ENCODE results near the gene GATA2.
A peak's percentile ranks its signal among the peaks of the same experiment; 100 is the strongest.

GATA2 gene

DNA sequence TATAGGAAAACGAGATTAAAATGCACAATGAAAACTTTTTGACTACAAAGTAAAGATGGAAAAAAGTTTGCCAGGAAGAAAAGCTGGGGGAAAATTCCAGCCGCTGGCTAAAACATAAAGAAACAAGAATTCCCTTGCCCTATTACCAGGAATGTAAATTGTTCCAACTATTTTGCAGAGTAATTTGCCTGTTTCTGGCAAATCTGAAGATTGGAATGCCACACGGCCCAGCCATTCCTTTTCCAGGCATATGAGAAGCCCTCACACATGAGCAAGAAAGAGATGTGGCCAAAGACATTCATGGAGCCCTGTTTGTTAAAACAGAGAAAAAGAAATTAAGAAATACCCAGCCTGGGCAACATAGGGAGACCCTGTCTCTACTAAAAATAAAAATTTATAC is 8.4 kb upstream of the GATA2 start:
- no peak for DNase-seq

DNA sequence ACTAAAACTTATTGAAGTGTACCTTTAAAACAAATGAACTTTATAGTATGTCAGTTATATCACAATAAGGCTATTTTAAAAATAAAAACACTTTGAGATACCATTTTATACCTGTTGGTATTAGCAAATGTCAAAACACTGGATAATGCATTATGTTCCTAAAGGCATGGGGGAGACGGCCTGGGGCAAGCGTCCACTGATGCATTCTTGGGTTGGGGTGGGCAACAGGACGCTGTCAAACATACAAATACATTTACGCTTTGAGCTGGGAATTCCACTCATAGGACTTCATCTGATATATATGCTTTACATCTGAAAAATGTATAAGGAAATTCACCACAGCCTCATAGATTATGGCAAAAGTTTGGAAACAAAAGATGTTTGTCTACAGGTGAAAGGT is 7.6 kb upstream of the GATA2 start:
- DNase-seq, result no peak

DNA sequence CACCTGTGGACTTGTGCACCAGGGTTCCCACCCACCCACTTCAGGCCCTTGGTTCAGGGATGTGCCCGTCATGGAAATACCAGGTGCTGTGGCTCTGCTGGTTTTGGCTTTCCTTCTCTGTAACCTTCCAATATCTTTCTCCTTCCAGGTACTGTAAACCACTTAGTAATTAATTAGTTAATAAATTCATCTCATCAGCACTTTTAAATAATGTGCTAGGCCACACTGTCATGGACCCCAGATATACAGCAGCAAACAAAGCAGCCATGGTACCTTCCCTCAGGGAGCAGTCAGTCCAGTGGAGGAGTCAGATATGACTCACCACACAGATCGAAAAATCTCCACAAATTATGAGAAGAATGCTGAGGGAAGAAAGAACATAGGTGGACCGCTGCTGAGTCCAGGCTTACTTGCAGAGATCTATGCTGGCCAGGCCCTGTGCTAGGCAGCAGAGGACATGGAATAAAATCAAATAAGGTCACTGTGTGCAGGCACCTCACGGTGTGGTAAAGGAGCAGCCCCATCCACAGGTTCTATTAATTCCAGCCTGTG is 6.8 kb upstream of the GATA2 start:
- no peak for DNase-seq

DNA sequence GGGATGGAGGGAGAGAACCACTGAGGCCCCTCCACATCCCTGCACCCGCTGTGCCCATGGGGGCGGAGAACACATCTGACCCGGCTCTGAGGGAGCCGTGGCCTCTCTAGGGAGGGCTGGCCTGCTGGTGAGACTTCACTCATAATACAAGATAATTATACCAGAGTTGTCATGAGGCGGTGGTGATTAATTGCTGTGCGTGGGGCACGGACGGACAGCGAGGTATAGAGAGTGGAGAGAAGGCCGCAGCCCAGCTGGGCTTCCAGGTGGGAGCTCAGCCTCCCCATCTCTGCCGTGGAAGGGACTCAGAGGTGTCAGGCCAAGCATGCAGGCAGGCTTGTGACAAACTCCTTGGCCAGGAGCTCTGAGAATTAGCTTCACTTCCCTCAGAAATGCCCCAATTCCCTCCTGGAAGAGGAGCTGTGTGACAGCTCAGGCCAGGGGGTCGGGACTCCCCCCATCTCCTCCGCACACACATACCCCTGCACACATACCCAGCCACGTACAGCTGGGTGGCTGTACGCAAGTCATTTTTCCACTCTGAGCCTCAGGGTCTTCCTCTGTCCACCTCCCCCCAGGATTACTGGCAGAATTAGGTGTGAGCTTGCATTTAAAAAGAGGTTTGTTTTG is 6.0 kb upstream of the GATA2 start:
- DNase-seq, result no peak

DNA sequence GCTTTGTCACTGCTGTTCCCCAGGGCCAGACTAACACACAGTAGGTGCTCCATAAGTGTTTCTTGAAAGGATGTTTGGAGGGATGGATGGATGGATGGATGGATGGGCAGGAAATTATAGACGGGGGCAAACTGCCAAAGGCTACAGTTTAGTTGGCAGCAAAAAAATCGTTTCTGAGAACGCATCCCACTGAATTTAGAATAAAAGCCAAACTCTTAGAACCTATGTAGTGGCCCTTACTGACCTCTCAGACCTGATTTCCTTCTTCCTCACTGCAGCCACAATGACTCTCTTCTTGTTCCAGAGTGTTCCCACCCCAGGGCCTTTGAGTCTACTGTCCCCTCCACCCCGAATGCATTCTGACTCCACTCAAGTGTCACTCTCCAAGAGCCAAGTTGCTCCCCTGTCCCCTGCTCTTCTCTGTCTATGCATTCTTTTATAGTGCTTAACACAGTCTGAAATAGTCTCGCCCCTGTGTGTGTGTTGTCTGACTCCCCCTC is 5.2 kb upstream of the GATA2 start:
- no peak for DNase-seq

DNA sequence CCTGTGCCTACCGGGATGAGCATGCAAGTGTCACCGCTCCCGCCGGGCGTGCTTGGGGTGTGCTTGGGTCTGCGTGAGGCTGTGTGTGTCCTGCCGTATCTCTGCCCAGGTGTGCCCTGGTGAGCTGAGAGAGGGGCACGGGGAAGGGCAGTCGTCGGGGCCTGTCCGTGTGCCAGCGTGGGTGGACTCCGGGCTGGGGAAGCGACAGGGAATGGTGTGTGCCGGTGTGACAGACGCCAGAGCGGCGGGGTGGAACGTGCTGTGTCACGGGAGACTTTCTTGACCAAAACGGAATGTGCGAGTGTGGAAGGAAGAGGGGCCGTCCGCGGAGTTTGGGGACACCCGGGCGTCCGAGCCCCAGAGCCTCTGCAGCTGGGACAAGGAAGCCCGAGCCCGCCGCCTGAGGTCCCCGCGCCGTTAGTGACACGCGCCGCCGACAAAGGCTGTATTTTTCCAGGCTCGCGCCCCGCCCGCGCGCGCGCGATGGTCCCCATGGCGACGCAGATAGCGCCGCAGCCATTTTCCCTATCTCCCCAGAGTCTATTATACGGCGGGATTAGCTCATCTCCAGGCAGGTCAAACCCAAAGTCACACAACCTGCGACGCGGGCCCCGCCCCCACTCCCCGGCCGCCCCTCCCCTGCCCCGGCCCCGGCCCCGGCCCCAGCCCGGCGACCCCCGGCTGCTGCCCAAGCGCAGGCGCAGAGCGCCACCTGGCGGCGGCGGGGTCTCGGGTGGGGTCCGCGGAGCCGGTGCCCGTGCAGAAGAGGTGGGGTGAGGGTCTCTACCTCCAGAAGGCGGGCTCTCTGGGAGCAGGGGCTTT is 4.5 kb upstream of the GATA2 start:
- peak; percentile 39 to 53 (median 49) for DNase-seq

DNA sequence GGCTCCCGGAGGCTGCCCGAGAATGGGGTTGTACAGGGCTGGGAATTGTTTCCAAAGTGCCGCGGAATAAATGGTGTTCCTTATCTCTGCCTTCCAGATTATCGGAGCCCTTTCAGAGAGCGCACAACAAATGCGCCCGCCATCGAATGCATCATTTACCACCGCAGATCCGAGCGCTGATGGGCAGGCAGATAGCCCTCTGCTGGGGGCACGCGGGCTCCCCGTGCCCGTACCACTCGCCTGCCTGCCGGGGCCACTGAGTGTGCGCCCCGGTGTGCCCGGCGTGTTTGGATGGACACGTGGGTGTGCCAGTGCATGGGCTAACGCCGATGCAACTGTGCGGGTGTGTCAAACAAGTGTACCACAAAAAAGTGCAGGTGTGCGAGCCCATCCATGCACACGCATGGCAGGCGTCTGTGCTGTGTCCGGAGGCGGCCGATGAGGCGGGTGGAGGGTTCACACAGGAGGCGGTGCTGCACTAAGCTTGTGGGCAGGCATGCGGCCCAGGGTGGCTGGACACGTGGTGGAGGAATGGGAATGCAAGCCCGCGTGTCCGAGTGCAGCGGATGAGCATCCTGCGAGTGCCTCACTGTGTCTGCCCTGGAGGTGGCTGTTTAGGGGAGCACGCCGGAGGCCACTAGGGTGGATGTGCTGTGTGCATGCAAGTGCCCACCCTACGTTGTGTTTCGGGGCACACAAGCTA is 3.8 kb upstream of the GATA2 start:
- no peak for DNase-seq

DNA sequence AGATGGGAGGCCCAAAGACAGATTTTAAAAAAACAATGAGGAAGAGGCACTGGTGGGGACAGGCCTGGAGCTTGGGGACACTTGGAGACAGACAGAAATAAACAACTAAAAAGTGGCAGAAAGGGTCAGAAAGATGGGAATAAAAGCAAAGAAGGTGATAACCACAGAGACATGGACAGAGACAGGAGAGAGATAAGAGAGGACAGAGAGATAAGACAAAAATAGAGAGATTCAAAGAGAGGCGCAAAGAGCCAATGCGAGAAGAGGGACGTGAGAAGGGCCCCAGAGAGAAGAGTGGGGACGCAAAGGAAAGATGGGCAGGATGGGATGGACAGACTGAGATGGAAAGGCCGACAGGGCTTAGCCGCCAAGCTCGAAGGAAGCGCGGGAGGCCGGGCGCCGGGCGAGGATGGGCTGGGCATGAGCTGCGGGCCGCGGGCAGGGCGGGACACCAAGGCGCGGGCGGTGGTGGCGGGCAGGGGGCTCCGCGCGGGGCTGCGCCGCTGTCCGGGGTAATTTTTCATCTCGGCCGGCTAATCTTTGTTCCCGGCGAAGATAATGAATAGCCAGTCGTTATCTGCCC is 3.1 kb upstream of the GATA2 start:
- DNase-seq, result no peak

DNA sequence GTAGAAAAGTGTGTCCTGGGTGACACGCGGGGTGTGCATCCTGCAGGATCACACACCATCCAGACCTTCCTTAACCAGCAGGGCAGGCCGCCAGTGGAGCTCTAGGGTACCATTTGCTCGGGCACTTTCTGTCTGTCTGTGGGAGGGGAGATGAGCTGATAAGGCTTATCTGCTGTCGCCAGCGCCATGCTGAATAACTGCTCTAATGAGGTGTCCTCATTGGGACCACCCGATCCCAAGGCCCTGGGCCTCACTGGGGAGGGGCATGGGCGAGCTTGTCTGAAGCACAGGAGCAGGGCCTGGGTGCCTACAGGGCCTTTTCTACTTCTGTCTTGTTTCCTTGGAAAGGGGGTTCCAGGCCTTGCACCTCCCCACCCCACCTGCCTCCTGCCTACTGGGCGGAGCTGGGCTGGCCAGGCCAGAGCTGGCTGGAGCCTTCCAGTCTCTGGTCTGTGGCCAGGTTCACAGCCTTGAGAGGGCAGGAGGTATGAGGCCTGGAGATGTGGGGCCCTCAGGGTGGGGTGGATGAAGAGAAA is 2.5 kb upstream of the GATA2 start:
- no peak for DNase-seq

DNA sequence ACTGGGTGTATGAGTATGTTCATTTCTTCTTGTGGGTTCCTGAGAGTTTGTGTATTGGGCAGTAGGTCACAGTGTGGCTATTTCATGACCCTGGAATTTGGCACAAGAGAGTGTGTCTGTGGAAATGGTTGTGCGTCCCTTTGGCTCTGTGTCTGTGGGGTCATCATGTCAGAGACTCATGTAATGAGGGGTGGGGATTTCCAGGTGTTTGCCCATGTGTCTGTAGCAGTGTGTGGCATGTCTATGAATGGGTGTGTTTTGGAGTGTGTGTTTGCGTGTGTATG is 1.3 kb upstream of the GATA2 start:
- DNase-seq, result no peak

DNA sequence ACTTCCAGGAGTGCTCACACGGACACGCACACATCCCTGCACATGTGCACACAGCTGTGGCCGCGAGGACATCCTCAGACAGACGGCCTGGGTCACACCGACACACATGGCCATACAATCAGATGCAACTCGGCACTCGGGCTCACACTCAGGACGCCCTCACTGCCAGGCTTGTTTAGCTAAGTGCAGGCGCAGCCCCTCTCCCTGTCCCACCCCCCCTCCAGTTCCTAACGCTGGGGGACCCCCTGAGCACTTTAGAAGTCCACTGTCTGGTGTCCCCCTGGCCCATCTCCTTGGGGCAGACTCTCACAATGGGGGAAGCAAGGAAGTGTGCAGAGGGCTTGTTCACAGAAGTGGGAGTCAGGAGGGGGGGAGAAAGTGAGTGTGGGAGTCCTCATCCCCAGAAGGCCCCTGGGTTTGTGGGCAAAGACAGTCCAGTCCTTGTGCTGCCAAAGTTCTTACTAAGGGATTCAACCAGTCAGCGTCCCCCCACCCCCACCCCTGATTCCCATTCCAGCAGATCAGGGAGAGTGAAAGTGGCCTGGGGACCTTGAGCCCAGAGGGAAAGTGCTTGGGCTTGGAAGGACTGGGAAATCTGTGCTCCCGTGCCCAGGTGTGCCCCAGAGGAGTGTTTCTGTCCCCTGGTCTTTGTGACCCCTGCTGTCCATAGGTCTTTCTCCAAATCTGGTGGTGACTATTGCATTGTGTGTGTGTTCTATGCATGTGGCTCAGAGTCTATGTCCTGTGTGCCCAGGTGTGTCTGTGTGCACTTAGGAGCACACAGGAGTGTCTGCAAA is 767 bp upstream of the GATA2 start:
- DNase-seq, result no peak

DNA sequence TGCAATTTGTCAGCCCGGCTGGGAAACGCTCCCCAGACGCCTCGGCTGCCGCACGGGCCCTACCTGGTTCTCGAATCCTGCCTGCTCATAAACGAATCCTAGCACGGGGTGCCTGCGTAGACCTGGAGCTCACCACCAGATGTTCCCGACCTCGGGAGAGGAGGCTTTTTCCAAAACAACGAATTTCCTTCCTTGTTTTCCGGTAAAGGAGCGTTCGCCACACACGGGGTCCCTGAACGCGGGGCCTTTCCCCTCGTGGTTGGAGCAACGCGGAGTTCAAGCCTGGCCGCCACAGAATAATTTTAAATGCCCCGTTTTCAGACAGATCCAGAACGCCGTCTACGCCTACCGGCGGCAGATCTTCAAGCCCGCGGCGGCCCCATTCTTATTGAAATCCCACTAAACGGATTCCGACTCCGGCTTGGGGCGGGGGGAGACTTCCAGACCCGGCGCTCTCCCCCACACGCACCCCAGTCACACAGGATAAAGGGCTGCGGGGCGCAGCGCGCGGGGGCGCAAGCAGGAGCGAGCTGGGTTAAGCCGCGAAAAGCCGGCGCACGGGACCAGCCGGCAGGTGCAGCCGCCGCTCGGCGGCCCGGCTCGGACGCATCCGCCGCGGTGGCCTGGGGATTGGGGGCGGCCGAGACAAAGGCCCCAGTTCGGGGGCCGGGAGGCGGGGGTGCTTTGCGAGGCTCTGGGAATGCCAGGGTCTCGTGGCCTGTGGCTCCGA is 895 bp downstream of the GATA2 start:
- DNase-seq, result no peak

DNA sequence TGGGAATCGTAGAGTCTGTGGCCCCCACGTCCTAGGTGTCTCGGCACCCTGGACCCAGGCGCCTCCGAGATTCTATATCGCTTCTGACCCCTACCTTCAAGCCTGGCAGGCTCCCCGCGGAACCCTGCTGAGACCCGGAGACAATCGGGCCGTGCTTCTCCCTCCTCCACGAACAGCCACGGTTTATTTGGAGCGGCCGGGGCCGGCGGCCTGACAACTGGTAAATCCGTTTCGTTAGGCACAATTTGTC is 1.4 kb downstream of the GATA2 start:
- DNase-seq, result no peak

DNA sequence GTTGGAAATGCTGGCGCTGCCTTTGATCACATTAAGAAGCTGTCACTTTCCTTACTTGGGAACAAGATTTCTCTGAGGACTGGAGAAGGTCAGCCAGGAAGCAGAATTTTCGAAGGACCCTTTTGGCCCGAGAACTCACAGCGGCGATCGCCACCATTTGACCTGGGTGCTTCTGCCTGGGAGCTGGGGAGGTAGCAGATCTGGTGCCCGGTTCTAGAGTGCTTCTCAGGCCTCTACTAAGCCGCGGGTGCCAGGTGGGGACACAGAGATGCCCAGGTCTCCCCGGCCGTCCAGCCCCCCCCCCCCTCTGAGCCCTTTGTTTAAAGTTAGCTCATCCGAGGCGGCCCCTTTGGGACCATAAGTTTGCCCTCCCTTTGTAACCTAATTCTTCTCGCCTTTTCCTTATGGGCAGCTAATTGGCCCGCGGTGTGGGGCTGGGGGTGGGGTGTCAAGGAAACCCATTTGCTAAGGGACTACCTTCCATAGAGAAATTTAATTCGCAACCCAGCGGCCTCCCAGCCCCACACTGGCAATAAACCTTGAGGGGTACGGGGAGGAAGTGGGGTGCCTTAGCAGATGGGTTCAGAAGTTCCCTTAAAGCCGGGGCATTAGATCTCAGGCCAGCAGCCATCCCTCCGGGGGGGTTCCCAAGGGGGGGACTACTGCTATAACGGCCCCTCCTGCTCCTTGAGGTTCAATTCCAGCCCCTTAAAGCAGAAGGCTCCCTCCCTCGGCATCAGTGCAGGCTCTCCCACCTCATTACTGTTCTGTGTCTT is 1.9 kb downstream of the GATA2 start:
- DNase-seq, result no peak

DNA sequence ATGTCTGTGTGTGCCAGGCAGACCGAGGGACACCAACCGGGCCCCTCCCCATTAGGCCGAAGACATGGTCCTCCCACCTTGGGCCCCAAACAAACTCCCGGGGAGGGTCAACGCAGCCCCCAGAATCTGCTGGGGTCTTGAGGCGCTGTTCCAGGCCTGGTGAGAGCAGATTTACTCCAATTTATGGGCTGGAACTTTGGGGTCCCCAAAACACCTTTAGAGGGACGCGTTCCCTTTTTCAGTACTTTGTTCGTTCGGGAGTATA is 2.4 kb downstream of the GATA2 start:
- DNase-seq, result no peak

DNA sequence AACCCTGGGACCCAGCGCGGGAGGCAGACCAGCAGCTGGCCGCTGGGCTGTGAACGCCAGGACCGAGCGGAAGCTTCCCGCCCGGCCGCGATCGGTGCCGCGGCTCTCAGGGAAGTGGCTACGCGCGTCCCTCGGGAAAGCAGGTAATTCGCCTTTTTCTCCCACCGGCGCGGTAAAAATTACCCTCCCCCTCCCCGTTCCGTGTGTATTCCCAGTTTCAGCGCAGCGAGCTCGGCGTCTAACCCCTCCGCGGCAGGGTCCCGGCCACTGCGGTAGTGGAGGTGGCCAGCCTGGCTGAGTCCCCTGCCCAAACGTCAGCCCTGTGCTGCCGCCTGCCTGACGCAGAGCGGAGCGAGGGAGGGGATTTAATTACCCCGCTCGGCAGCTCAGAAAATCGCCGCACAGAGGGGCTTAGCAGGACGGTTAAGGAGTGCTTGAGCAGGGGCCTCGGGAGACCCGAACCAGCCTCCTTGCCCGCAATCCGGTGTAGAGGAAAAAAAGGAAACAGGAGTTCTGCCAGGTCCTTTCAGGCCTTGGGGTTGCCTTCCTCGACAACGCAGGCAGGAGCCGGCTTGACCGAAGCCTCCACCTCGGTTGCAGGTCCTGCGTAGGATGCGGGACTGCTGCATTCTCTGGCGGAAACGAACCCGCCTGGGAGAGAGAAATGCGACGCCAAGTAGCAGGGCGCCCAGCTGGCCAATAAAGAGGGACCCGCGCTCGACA is 2.9 kb downstream of the GATA2 start:
- DNase-seq, result no peak

DNA sequence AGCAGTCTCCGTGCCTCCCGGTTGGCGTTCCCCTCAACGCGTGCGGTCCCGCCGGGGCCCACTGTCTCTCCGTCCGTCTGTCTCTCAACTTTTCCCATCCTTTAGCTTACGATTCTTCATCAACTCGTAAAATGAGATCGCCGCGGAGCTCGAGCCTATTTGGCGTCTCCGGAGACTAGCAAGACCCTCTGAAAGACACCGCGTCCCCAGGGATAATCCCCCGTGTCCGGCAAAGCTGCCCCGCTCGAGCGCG is 3.4 kb downstream of the GATA2 start:
- DNase-seq, result no peak

DNA sequence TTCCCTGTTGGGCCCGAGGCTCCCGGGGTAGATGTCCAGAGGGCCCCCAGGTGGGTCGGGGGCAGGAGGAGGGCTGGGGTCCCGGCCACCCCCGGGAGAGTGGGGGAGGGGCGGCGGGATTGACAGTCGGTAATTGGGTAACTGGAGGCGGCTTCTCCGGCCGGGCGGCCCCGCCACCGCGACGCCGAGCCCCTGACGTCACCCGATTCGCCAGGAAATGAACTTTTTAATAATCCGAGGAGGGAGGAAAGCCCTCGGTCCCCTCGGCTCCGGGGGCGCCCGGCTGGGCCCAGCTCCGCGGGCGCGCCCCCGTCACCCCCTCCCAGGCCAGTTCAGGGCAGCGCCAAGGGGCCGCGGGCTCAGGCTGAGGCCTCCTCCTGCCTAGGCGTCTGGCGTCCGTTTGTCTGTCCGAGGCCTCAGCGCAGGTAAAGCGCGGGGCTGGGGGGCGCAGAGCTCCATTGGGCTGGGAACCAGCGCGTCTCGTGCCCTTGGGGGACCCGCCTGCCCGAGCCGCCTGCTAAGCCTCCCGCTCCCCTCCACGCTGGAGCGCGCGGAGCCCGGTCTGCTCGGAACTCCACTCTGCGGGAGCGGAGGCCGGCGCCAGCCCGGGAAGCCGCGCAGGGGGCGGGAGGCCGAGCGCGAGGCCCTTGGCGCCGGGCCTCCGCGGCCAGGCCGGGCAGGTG is 3.9 kb downstream of the GATA2 start:
- no peak for DNase-seq

DNA sequence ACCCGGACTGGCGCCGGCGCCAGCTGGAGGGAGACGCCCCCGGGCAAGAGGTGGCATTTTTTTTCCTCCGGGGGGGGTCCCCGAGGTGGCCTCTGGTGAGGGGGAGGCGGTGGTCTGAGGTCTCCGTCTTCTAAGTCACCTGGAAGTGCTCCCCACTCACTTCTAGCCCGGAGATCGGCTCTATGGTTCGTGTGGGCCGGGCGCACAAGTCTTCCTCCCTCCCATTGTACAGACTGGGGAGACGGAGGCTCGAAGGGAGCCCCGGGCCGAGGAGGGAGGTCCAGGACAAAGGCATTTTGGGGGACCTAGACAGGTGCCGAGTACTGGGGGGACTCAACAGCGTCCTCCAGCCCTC is 4.4 kb downstream of the GATA2 start:
- DNase-seq, result no peak

DNA sequence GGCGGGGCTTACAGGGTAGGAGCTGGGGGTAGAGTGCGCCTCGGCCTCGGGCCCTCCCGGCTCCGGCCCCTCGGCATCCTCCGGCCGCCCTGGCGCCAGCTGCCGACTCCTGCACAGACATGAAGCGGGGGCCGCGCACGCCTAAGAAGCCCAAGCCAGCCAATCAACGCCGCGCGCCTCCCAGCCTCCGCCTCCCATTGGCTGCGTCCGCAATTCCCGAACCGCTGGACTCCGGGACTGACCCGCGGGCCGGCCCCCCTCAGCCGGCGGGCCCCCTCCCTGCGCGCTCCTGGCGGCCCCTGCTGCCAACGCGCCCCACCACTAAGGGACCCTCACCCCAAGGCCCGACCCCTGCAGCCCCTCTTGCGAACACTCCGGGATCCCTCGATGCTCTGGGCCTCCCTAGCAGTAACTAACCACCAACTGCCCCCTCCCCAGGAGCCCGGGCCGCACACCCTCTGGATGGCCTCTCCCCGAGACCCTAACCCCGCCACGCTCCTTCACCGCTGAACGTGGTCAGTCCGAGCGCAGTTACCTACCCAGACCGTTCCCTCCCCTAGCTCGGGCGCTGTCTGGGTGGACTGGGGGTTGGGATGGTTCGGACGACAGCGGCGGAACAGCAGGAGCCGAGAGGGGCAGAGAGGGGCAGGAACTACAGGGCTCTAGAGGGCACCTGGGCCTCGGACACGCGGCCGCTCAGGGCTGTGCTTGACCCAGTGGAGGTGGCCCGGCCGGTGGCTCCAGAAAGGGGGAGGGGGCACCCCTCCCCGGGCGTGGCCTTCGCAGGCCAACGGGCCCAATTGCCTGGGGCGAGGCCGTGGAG is 5.0 kb downstream of the GATA2 start:
- DNase-seq, result no peak

All from activated CD4-positive, CD25-positive, alpha-beta regulatory T cell (primary cell).